K562 (cell line): ENCODE data around the gene DLX4. TPM values are rescaled to one million over a fixed set of nuclear protein-coding genes. Genes with fewer than 3 reads are reported as not detected.

Experiments used
- ATAC-seq: fragments of 200-7000 bp; cut with Tn5 transposase; 3 replicates; pipeline ENCODE4 v1.9.1; 2020; ENCODE audit warnings: moderate library complexity
- BruUV-seq: library from RNA; stranded (reverse); fragments of 400-500 nt; replicated peaks from 2 replicates; lab custom pipeline; 2021; lab: Mats Ljungman, UMichigan
- CTCF ChIA-PET: fragments of 300-600 bp; formaldehyde crosslinking; extraction: SDS; loops from one replicate; lab custom pipeline; 2021; ENCODE audit warnings: low intra/inter-chr PET ratio; lab: Yijun Ruan, JAX
- POLR2A ChIA-PET: fragments of 300-600, 350-650 bp; sonication (Branson Sonifier 250); formaldehyde crosslinking; extraction: SDS; loops from one replicate; lab custom pipeline; 2021; ENCODE audit warnings: antibody characterized with exemption, inconsistent platforms; lab: Yijun Ruan, JAX
- DNase-seq, 4 experiments: peaks; one replicate each; pipeline versions ENCODE4 v3.0.0 to v3.0.0-alpha.2; 2011 to 2018; ENCODE audit warnings: low spot score in 3 of 4, mixed read lengths in 3 of 4; ENCODE audit errors: extremely low read depth in 1 of 4
- FAIRE-seq: peaks from 2 replicates; lab custom pipeline; 2011; peaks lifted over from hg19 to GRCh38; lab: Jason Lieb, UNC
- H2AFZ ChIP-seq: 2 replicates; pipeline ENCODE4 v1.6.0; 2011; ENCODE audit warnings: low read depth, low read length, control low read depth, inconsistent platforms
- H3K27ac ChIP-seq: fragments of 200-600 bp; 3 replicates; pipeline ENCODE4 v1.8.0; 2011; ENCODE audit warnings: low read depth, mild to moderate bottlenecking, control low read depth, inconsistent platforms, low read length, moderate library complexity, mixed read lengths; ENCODE audit errors: extremely low read depth
- H3K27me3 ChIP-seq, 2 experiments: fragments of 300-600 bp in 1 of 2; 2 replicates in 1 of 2; 3 replicates in 1 of 2; pipeline versions ENCODE4 v1.6.0 to v1.8.0; 2011; ENCODE audit warnings: inconsistent platforms in 2 of 2, low read length in 2 of 2, mild to moderate bottlenecking in 1 of 2, mixed read lengths in 1 of 2, moderate library complexity in 1 of 2; ENCODE audit not compliant: control insufficient read depth in 2 of 2, insufficient read depth in 2 of 2
- H3K36me3 ChIP-seq: fragments of 300-600 bp; 3 replicates; pipeline ENCODE4 v1.8.0; 2011; ENCODE audit warnings: mild to moderate bottlenecking, low read length, inconsistent platforms; ENCODE audit not compliant: control insufficient read depth, insufficient read depth
- H3K4me1 ChIP-seq, 2 experiments: fragments of 200-600 bp in 1 of 2; replicated peaks in 1 of 2; 2 replicates in 1 of 2; 3 replicates in 1 of 2; pipeline versions ENCODE4 v1.5.1 to v1.8.0; 2011; ENCODE audit warnings: inconsistent platforms in 2 of 2, low read length in 2 of 2, mild to moderate bottlenecking in 1 of 2, mixed read lengths in 1 of 2, moderate library complexity in 1 of 2; ENCODE audit not compliant: control insufficient read depth in 2 of 2, insufficient read depth in 2 of 2
- H3K4me2 ChIP-seq: 2 replicates; pipeline ENCODE4 v1.6.1; 2011; ENCODE audit warnings: low read length, control low read depth, inconsistent platforms, mixed read lengths; ENCODE audit not compliant: insufficient read depth
- H3K4me3 ChIP-seq: fragments of 200-600 bp; sonication (generic), shearing (Covaris generic); 2 replicates; pipeline ENCODE4 v1.5.1; 2016; ENCODE audit warnings: control low read depth, inconsistent platforms
- H3K79me2 ChIP-seq: fragments of 200-600 bp; 3 replicates; pipeline ENCODE4 v1.8.0; 2011; ENCODE audit warnings: low read length, inconsistent platforms; ENCODE audit not compliant: control insufficient read depth, insufficient read depth
- H3K9ac ChIP-seq, 2 experiments: 2 replicates each; pipeline versions ENCODE4 v1.6.0 to v1.6.1; 2011; ENCODE audit warnings: low read depth in 2 of 2, low read length in 2 of 2, control low read depth in 1 of 2, inconsistent platforms in 1 of 2, mild to moderate bottlenecking in 1 of 2, mixed read lengths in 1 of 2; ENCODE audit not compliant: insufficient read depth in 1 of 2
- H3K9me1 ChIP-seq: one replicate; pipeline ENCODE4 v1.6.0; 2011; ENCODE audit warnings: inconsistent platforms, mild to moderate bottlenecking, low read length, moderate library complexity; ENCODE audit not compliant: control insufficient read depth, insufficient read depth
- H3K9me3 ChIP-seq: replicated peaks from 2 replicates; pipeline ENCODE4 v1.5.1; 2011; ENCODE audit warnings: low read depth, low read length, inconsistent platforms; ENCODE audit not compliant: control insufficient read depth, insufficient read depth
- H4K20me1 ChIP-seq: replicated peaks from 2 replicates; pipeline ENCODE4 v1.6.1; 2011; ENCODE audit warnings: low read length, inconsistent platforms, mixed read lengths; ENCODE audit not compliant: control insufficient read depth, insufficient read depth
- CAMTA2 ChIP-seq: fragments of 250-450 bp; sonication (Bioruptor Pico); conservative IDR thresholded peaks from 2 replicates; pipeline ENCODE4 v1.5.1; 2022
- HNRNPLL ChIP-seq: fragments of 200-400 bp; formaldehyde crosslinking; IDR thresholded peaks from 2 replicates; pipeline ENCODE4 v1.6.1; 2017; ENCODE audit warnings: low read length, low read depth, mild to moderate bottlenecking; ENCODE audit not compliant: poor library complexity, severe bottlenecking
- KAT2B ChIP-seq: IDR thresholded peaks from one replicate; pipeline ENCODE4 v1.6.1; 2012; ENCODE audit warnings: low read depth, mild to moderate bottlenecking, control low read depth, inconsistent platforms, low read length, moderate library complexity
- MEF2D ChIP-seq: conservative IDR thresholded peaks from 2 replicates; pipeline ENCODE4 v1.6.1; 2016; ENCODE audit warnings: low read depth, missing genetic modification characterization, missing compliant biosample characterization
- MTA1 ChIP-seq: fragments of 450-650 bp; IDR thresholded peaks from 2 replicates; pipeline ENCODE4 v1.6.1; 2017; ENCODE audit warnings: borderline replicate concordance
- RFX7 ChIP-seq: fragments of 250-450 bp; sonication (Bioruptor Pico); IDR thresholded peaks from 2 replicates; pipeline ENCODE4 v1.5.1; 2021; ENCODE audit warnings: mild to moderate bottlenecking
- SETDB1 ChIP-seq: IDR thresholded peaks from one replicate; pipeline ENCODE4 v1.6.1; 2012; ENCODE audit warnings: low read length, control low read depth, inconsistent platforms
- TEAD4 ChIP-seq, 2 experiments: sonication (generic) in 1 of 2; formaldehyde crosslinking in 1 of 2; IDR thresholded peaks; 2 replicates each; pipeline versions ENCODE4 v1.6.1 to v1.8.0; 2012 to 2022; ENCODE audit warnings: borderline replicate concordance in 1 of 2, inconsistent platforms in 1 of 2, low read length in 1 of 2, mild to moderate bottlenecking in 1 of 2, missing genetic modification reagents in 1 of 2
- YY1 ChIP-seq, 3 experiments: IDR thresholded peaks; 2 replicates each; pipeline ENCODE4 v1.6.1; 2011; ENCODE audit warnings: low read length in 2 of 3, mild to moderate bottlenecking in 2 of 3, moderate library complexity in 2 of 3, borderline replicate concordance in 1 of 3, control low read depth in 1 of 3, low read depth in 1 of 3; ENCODE audit not compliant: insufficient read depth in 3 of 3, insufficient replicate concordance in 2 of 3, control insufficient read depth in 1 of 3, insufficient read length in 1 of 3; ENCODE audit errors: extremely low read depth in 1 of 3
- ZNF133 ChIP-seq: fragments of 250-450 bp; sonication (Bioruptor Pico); IDR thresholded peaks from 2 replicates; pipeline ENCODE4 v1.4.0; 2020; ENCODE audit warnings: mild to moderate bottlenecking
- ZNF445 ChIP-seq: fragments of 250-450 bp; sonication (Bioruptor Pico); IDR thresholded peaks from 2 replicates; pipeline ENCODE4 v1.4.0; 2020; ENCODE audit warnings: low read depth, mild to moderate bottlenecking, moderate library complexity
- ZNF583 ChIP-seq: fragments of 250-450 bp; sonication (Bioruptor Pico); IDR thresholded peaks from 2 replicates; pipeline ENCODE4 v1.4.0; 2020
- WGBS: fragments of 100-300 bp; shearing (Covaris generic); methylation state at CpG from one replicate; pipeline ENCODE4 v1.1.6; 2016; ENCODE audit warnings: low coverage, mixed read lengths; ENCODE audit not compliant: insufficient coverage; ENCODE audit errors: missing lambda C conversion rate; 5-methylcytosine and 5-hydroxymethylcytosine counted together
- in situ Hi-C: fragments of 300-500 bp; cut with MboI; formaldehyde crosslinking; loops from 4 replicates; pipeline ENCODE4 v1.15.0; 2018; ENCODE audit warnings: inconsistent platforms, mixed read lengths
- intact Hi-C: fragments of 100-400 bp; cut with micrococcal nuclease; formaldehyde crosslinking; loops from 2 replicates; pipeline ENCODE4 v1.14.2; 2022
- polyA plus RNA-seq, 8 experiments: library from polyadenylated mRNA; depleted of rRNA in 4 of 8; stranded (reverse) in 5 of 8; unstranded in 3 of 8; fragments of >200 nt; fragmentation: Nextera tagmentation in 2 of 8; fragmentation: Illumina TruSeq in 1 of 8; extraction: Ambion mirVana in 2 of 8; extraction: Trizol in 1 of 8; gene quantifications; 2 replicates each; pipeline versions ENCODE4 v1.2.1 to v1.2.3, GENCODE V29; 2011 to 2014; ENCODE audit warnings: inconsistent platforms in 1 of 8, missing spikeins in 1 of 8
- total RNA-seq, 7 experiments: library from RNA; depleted of rRNA in 6 of 7; stranded (reverse); fragments of >200 nt in 6 of 7; fragmentation: Illumina TruSeq in 2 of 7; extraction: Trizol in 2 of 7; gene quantifications; 2 replicates each; pipeline versions ENCODE4 v1.2.1 to v1.2.3, GENCODE V29; 2011 to 2021; ENCODE audit warnings: low replicate concordance in 1 of 7
- TF ChIP-seq, protein P1 (sequence below): sonication (generic); formaldehyde crosslinking; IDR thresholded peaks from 2 replicates; pipeline ENCODE4 v1.8.1; 2022; ENCODE audit warnings: missing genetic modification reagents
- TF ChIP-seq, protein P2 (sequence below): sonication (generic); formaldehyde crosslinking; IDR thresholded peaks from 2 replicates; pipeline ENCODE4 v1.8.1; 2023; ENCODE audit warnings: missing genetic modification reagents, mild to moderate bottlenecking, borderline replicate concordance

The DLX4 gene
- total and polyA plus RNA-seq, 9 of the 15 experiments (the other 6 are each of a cell fraction or from before 2014, with no cell fraction given) = 0.15 to 2.2 (median 0.58) TPM

DNA sequence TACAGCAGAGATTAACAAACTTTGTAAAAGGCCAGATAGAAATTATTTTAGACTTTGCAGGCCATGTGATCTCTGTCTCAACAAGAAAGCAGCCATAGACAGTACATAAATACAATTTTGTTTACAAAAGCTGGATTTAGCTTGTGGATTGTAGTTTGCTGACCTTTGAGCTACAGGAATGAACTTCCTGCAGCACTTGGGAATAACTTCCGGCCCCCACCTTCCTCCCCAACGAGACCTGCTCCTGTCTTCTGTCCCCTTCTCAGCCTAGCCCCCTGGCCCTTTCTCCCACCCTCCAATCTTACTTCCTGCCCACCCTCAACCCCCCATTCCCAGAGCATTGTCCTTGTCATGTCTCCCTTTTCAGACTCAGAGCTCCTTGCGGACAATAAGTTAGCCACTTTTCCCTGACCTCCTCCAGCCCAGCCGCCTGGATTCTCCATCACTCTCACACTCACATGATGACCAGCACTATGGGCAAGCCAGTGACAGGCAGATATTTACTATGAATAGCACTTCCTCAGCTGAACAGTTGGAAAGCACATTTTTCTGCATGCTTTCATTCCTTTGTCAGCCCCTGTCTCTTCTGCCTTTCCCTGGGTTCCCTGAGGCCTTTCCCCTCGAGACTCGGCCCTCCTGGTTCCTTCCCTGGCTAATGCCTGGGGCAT lies 53.6 kb downstream of the DLX4 start:
- H3K4me2 ChIP-seq = no peak overlapping the region
- POLR2A ChIA-PET = no interaction called here
- no peaks in the 10 kb centered on the region for H3K36me3 ChIP-seq
- no peak for FAIRE-seq
- H3K9ac ChIP-seq = no peak overlapping the region
- no peaks in the 10 kb centered on the region for H3K9me1 ChIP-seq
- H3K79me2 ChIP-seq = no peaks in the 10 kb centered on the region
- TF ChIP-seq TEAD4 (IDR thresholded peaks at IDR 0.05; ENCODE audit: low read length) = no peak
- TF ChIP-seq TEAD4 (CRISPR knock-in tag; IDR thresholded peaks at IDR 0.05; ENCODE audit: borderline replicate concordance) = no peak
- TF ChIP-seq MTA1 = no peak
- TF ChIP-seq ZNF445 (CRISPR knock-in tag) = no peak
- TF ChIP-seq YY1 (IDR thresholded peaks at IDR 0.05; ENCODE audit: borderline replicate concordance in 1 of 3, control insufficient read depth in 1 of 3, extremely low read depth in 1 of 3, insufficient read depth in 3 of 3, insufficient read length in 1 of 3, insufficient replicate concordance in 2 of 3, low read depth in 1 of 3, low read length in 2 of 3) = no peak
- no peak for TF ChIP-seq ZNF133
- TF ChIP-seq MEF2D (tag) = no peak
- no peak for TF ChIP-seq CAMTA2 (CRISPR knock-in tag)
- TF ChIP-seq HNRNPLL = no peak
- no peak for TF ChIP-seq ZNF583 (CRISPR knock-in tag)
- no peak for TF ChIP-seq SETDB1
- TF ChIP-seq KAT2B = no peak
- no peak for TF ChIP-seq RFX7
- TF ChIP-seq, protein P1, sequence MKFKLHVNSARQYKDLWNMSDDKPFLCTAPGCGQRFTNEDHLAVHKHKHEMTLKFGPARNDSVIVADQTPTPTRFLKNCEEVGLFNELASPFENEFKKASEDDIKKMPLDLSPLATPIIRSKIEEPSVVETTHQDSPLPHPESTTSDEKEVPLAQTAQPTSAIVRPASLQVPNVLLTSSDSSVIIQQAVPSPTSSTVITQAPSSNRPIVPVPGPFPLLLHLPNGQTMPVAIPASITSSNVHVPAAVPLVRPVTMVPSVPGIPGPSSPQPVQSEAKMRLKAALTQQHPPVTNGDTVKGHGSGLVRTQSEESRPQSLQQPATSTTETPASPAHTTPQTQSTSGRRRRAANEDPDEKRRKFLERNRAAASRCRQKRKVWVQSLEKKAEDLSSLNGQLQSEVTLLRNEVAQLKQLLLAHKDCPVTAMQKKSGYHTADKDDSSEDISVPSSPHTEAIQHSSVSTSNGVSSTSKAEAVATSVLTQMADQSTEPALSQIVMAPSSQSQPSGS (CRISPR knock-in tag) = no peak
- TF ChIP-seq, protein P2, sequence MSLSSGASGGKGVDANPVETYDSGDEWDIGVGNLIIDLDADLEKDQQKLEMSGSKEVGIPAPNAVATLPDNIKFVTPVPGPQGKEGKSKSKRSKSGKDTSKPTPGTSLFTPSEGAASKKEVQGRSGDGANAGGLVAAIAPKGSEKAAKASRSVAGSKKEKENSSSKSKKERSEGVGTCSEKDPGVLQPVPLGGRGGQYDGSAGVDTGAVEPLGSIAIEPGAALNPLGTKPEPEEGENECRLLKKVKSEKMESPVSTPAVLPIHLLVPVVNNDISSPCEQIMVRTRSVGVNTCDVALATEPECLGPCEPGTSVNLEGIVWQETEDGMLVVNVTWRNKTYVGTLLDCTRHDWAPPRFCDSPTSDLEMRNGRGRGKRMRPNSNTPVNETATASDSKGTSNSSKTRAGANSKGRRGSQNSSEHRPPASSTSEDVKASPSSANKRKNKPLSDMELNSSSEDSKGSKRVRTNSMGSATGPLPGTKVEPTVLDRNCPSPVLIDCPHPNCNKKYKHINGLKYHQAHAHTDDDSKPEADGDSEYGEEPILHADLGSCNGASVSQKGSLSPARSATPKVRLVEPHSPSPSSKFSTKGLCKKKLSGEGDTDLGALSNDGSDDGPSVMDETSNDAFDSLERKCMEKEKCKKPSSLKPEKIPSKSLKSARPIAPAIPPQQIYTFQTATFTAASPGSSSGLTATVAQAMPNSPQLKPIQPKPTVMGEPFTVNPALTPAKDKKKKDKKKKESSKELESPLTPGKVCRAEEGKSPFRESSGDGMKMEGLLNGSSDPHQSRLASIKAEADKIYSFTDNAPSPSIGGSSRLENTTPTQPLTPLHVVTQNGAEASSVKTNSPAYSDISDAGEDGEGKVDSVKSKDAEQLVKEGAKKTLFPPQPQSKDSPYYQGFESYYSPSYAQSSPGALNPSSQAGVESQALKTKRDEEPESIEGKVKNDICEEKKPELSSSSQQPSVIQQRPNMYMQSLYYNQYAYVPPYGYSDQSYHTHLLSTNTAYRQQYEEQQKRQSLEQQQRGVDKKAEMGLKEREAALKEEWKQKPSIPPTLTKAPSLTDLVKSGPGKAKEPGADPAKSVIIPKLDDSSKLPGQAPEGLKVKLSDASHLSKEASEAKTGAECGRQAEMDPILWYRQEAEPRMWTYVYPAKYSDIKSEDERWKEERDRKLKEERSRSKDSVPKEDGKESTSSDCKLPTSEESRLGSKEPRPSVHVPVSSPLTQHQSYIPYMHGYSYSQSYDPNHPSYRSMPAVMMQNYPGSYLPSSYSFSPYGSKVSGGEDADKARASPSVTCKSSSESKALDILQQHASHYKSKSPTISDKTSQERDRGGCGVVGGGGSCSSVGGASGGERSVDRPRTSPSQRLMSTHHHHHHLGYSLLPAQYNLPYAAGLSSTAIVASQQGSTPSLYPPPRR (CRISPR knock-in tag) = no peak
- TF ChIP-seq, all 486 proteins: peak for 0
- Histone ChIP-seq H4K20me1 (no peaks in the 10 kb centered on the region), H2AFZ (no peak overlapping the region), H3K27me3 (peaks cover 0 to 5% of the 10 kb centered on the region in 2 experiments; a peak in 3 of 5 replicates), H3K27ac (no peak overlapping the region), H3K9me3 (peaks cover 15% of the 10 kb centered on the region), H3K4me1 (peaks cover 0 to 4% of the 10 kb centered on the region in 2 experiments; a peak in 1 of 5 replicates), H3K4me3 (no peak overlapping the region)
- CTCF ChIA-PET = no interaction called here
- BruUV-seq = no TSS peak
- no peak for DNase-seq
- no peak for ATAC-seq
- WGBS = 7% methylated on average over 6 of the region's 6 CpGs
- intact Hi-C loops = no loop called here
- in situ Hi-C loops = no loop called here
